SK-N-SH treated with all-trans-retinoic acid at 6 μM for 48 hours (cell line): ENCODE results near the gene DDRGK1.

Experiments used
- ZC3H10 ChIP-seq: fragments of 250-450 bp; sonication (Bioruptor Pico); IDR thresholded peaks from 2 replicates; pipeline ENCODE4 v1.5.1; 2021; ENCODE audit warnings: mild to moderate bottlenecking, moderate library complexity
- ZFP30 ChIP-seq: fragments of 450-650 bp; formaldehyde crosslinking; IDR thresholded peaks from 2 replicates; pipeline ENCODE4 v1.5.0; 2022; ENCODE audit warnings: mild to moderate bottlenecking, moderate library complexity

GRCh38 chr20:3245711-3246110 lies 41.2 kb upstream of the DDRGK1 start:
- no peak for TF ChIP-seq ZC3H10 (CRISPR knock-in tag)
- TF ChIP-seq ZFP30 (CRISPR knock-in tag): no peak
